Measurements from ENCODE around the gene BRI3.
A peak's percentile ranks its signal among the peaks of the same experiment; 100 is the strongest.

BRI3 gene

DNA sequence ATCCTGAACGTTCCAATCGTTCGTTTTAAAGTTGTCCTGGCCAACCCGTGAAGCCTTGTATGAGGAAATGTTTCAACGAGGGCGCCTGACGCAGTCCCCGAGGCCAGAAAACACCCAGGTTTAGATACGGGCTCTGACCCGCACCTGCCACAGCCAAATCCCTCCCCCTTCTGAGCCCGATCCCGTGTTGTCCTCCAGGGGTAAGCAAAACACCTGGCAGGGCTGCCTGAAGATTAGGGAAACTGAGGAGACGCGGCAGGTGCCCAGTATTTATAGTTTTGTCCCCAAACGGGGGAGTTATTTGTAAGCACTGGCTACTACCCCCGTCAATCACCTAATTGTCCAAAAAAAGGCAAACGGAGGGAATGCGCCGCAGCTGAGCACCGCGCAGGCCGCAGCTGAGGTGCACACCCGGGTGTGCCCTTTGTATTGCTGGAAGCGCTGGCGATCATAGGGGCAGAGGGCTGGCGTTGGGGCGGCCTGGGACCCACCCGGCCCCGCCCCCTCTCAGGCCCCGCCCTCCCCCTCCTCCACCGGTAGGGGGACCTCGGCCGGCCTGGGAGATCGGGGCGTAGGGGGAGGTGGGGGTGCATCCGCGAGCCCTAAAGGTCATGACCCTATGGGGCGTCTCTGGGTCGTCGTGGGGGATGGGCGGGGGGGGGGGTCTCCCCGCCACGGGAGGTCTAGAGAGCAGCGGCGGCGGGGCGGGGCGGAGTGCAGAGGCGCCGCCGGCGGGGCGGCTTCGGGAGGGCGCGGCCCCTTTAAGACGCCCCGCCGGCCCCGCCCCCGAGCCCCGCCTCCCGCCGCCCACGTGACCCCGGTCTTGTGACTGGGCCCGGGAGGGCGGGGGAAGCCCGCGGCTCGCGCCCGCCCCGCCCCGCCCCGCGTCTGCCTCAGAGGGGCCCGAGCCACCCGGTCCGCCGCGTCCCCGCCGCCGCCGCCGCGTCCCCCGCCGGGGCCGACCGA is at the start of gene BRI3:
Gene BRI3 (plus strand): TSS at position 896 of the 966 bp plus-strand sequence. CDS start 110 bp downstream, outside the sequence.
- DNase-seq (ENCODE audit: low read depth in 2 of 2) = peak; percentile 92 to 94

GRCh38 chr7:98232263-98232585 is 49.3 kb upstream of the BRI3 start:
- DNase-seq (ENCODE audit: low read depth in 2 of 2) = no peak

GRCh38 chr7:98232799-98233198 is 48.7 kb upstream of the BRI3 start:
- DNase-seq (ENCODE audit: low read depth in 2 of 2) = no peak

DNA sequence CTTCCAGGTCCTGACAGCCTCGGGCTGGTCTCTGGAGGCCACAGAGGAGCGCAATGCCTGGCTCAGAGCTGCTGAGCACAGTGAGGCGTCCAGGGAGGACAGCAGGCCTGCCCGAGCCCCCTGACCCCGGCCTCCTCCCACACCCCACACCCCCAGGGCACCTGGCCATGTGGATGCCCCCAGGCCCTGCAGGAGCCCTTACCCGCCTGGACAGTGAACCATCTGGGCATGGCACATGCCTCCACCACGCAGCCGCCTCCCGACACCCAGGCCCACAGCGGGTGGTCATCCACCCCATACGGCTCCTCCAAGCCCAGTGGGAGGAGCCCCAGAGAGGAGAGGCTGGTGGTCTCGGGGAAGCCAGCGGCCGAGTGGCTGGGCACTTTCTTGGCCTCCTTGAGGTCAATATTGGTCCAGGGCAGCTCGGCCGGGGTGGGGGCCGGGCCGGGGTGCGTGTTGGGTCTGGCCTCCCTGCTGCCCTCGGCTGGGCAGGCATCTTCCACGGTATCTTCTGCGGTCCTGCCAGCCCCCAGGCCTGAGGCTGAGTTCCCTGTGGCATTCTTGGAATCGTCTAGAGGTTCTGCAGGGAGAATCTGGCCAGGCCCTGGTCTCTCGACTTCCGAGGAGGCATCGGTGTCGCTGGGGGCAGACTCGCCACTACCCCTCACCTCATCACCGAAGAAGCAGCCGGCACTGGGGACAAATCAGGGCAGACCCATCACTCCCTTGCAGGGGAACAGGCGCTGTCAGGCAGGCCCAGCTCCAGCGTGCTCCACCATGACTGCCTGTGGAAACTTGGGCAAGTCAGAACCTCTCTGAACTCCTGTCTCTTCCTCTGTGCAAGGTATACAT is 48.0 kb upstream of the BRI3 start:
- no peak for DNase-seq (ENCODE audit: low read depth in 2 of 2)

DNA sequence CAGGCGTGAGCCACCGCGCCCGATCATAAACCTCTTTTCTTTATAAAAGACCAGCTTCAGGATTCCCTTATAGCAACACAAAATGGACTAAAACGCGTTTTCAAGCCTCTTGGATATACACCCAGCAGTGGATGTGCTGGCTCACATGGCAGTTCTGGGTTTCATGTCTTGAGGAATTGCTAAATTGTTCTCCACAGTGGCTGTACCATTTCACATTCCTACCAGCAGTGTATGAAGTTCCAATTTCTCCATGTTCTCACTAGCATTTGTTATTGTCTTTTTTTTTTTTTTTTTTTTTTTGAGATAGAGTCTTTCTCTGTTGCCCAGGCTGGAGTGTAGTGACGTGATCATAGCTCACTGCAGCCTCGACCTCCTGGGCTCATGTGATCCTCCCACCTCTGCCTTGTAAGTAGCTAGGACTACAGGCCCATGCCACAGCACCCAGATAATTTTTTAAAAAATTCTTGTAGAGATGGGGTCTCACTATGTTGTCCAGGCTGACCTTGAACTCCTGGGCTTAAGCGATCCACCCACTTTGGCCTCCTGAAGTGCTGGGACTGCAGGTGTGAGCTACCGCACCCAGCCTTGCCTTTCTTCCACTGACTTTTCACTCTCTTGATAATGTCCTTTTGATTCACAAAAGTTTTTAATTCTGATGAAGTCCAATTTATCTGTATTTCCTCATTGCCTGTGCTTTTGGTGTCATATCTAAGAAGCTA is 46.9 kb upstream of the BRI3 start:
- DNase-seq (ENCODE audit: low read depth in 2 of 2) = no peak

DNA sequence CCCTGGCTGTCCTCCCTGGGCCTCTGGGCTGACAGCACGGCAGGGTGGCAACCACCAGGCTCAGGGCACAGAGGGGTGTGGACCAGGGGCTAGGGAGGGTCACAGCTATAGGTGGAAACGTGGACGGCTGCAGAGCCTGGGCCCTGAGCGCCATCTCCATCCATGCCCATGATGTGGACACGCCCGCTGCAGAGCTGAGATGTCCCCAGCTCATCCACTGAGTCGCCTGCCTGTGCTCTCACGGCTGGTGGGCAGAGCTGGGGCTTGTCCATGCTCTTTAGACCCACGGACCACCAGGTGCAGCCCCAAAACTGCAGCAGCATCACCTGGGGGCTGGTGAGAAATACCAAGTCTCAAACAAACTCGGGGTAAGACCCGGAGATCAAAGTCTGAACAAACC is 45.6 kb upstream of the BRI3 start:
- no peak for DNase-seq (ENCODE audit: low read depth in 2 of 2)

- no peak for DNase-seq (ENCODE audit: low read depth in 2 of 2)
Observed at GRCh38 chr7:98236355-98237185, 44.9 kb upstream of the BRI3 start.

- DNase-seq (ENCODE audit: low read depth in 2 of 2) = no peak
Observed at GRCh38 chr7:98238076-98238475, 43.4 kb upstream of the BRI3 start.

DNA sequence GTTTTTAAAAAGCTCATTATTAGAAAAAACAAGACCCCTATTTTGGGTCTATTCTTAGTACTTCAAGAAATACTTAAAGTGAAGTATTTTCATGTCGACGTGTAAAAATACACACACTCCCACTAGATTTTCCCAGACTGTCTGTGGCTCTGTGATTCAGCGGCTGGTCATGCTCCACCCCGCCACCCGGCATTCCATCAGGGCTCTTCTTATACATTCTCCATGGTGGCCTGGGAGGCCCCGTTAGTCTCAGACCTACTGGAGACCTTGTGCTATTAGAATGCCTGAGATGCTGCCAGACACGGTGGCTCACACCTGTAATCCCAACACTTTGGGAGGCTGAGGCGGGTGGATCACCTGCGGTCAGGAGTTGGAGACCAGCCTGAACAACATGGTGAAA is 42.5 kb upstream of the BRI3 start:
- DNase-seq (ENCODE audit: low read depth in 2 of 2) = no peak

DNA sequence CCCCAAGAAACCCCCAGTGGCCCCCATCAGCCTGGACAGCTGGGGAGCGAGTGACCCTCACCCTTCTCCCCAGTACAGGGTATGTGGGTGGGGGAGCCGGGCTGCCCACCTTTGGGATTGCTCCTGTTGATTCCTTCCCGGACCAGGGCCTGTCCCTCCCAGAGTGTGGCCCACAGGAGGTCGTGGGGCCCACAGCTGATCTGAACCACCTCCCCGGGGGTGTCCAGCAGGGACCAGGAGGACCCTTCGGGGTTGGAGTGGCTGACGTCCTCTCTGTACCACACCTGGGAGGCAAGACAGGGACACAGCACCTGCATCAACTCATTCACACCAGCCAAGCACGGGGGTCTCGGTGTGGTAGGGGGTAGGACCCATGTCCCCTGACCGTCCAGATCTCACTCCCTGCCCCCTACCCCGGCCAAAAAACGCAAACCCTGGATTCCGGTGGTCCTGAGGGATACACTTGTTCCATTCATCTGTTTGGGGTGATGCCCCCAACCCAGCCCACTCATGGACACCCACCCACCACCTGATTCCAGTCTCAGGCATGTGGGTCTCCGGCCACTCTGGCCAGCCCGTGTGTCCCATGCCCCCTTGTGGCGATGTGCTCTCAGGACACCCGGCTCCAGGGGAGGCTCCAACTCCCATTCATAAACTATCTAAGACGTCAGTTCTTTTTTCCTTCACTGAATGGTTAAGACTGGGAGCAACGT is 40.4 kb upstream of the BRI3 start:
- peak in 1 of 2 donors; percentile 23 for DNase-seq (ENCODE audit: low read depth in 2 of 2)

DNA sequence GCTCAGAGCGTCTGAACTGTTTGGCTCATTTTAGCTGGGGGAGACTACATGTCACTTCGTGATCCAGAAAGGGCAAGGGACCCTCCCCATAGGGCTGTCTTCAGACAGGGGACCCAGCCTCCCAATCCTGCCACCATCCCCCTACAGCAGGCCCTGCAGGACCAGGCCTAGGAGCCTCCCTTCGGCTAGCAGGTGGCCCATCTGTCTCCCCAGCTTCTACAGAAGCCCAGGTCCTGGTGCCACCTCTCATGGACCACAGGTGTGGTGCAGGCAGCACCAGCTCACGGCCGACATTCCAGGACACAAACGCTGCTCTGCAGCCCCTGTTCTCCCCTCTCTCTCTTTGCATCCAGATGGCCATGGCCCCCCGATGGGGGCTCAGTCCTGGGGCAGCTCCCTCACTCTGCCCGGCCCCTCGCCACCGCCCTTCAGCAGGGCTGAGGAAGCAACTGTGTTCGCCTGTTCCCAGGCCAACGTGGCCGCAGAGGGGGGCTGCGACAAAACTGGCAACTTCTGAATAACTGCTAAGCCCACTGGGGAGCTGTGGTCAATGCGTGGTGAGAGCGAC is 39.7 kb upstream of the BRI3 start:
- no peak for DNase-seq (ENCODE audit: low read depth in 2 of 2)

- DNase-seq (ENCODE audit: low read depth in 2 of 2) = no peak
Observed at GRCh38 chr7:98242342-98242741, 39.1 kb upstream of the BRI3 start.

GRCh38 chr7:98242934-98243333 is 38.6 kb upstream of the BRI3 start:
- no peak for DNase-seq (ENCODE audit: low read depth in 2 of 2)

GRCh38 chr7:98244871-98245270 is 36.6 kb upstream of the BRI3 start:
- DNase-seq (ENCODE audit: low read depth in 2 of 2) = no peak

GRCh38 chr7:98248156-98248555 is 33.3 kb upstream of the BRI3 start:
- DNase-seq (ENCODE audit: low read depth in 2 of 2) = no peak

DNA sequence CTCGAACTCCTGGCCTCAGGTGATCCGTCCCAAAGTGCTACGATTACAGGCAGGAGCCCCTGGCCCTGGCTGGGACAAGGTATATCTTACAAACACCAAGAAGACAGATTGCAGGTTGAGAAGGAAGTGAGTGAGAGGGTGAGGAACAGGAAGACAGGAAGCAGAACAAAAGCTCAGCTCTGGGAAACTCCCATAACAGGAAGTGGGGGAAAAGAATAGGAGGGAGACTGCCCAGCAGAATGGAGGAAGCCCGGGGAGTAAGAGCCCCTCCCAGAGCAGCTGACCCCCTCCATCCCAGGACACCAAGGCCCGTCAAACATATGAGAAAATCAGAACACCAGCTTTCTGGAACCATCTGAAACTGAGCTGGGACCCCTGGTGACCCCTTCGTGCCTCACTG is 32.4 kb upstream of the BRI3 start:
- no peak for DNase-seq (ENCODE audit: low read depth in 2 of 2)

DNA sequence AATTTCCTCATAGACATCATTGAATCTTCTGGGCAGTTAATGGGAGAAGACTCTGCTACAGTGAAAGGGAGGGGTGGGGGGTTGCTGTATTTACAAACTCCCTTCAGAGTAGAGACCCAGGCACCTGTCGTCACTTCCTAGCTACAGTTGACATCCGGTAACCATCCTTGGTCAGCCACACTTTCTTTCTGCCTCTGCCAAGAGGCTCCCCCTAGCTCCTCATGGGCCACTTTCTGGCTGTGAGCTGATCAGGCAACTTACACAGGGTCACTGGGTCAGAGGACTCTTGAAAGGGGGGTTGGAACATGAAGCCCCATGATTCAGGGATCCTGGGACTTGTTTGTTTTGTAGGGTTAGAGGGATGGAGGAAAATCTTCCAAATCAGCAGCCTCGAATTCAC is 30.7 kb upstream of the BRI3 start:
- DNase-seq (ENCODE audit: low read depth in 2 of 2) = peak; percentile 14 to 19

- DNase-seq (ENCODE audit: low read depth in 2 of 2) = no peak
Observed at GRCh38 chr7:98251231-98251600, 30.3 kb upstream of the BRI3 start.

DNA sequence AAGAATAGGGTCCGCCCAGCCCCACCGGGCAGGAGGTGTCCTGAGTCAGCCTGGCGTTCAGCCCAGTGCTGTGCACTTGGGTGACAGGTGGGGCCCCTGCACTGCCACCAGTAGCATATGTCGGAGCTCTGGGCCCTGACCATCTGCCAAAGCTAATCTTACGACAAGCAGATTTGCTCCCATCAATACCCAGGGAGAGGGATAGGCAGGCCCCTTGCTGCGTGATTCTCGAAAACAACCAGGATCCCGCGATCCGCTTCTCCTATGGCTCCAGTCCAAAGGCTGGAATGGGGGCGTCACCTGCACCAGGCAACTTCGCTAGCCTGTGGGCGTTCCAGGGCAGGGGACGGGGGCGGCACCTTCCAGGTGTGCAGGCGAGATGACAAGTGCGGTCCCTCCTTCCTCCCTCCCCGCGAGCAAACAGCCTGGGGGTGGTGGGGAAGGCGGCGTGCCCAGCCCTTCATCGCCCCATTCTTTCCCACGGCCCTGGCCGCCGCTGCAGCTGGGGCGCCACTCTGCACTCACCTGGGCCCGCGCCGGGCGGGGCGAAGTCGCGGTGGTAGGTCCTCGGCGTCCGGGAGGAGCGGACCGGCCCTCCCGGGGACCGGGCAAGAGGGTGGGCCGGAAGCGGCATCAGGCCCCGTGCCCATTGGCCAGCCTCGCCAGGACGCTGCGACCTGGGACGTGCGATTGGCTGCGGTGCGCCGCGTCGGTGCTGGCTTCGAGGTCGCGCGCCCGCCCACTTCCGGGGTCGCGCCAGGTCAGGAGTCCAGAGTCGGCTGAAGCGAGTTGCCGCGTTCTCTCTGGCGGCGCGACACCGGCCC is 29.7 kb upstream of the BRI3 start, which contains the start of gene TECPR1:
Gene TECPR1 (minus strand): TSS at position 632 of the 824 bp plus-strand sequence. CDS start 6,086 bp downstream, outside the sequence.
- DNase-seq (ENCODE audit: low read depth in 2 of 2) = peak; percentile 78 to 87

Data from stimulated activated CD4-positive, alpha-beta T cell treated with anti-CD3 and anti-CD28 coated beads, Interleukin-4, amount 100 ng/mL, for 48 hours (primary cell).